SK-N-MC (cell line): ENCODE measurements around the gene PLOD1.

Experiments used
- EZH2 ChIP-seq: fragments of 200-600 bp; sonication (generic); IDR thresholded peaks from one replicate; pipeline ENCODE4 v1.6.1; 2017; ENCODE audit warnings: antibody characterized with exemption
- FOXP2 ChIP-seq: optimal IDR thresholded peaks from 2 replicates; pipeline ENCODE3; 2011; ENCODE audit warnings: mild to moderate bottlenecking, moderate library complexity; ENCODE audit not compliant: insufficient read depth; ENCODE audit errors: extremely low read length, control extremely low read depth
- POLR2AphosphoS5 ChIP-seq: IDR thresholded peaks from 2 replicates; pipeline ENCODE4 v1.6.1; 2012; ENCODE audit warnings: mild to moderate bottlenecking, low read depth, low read length, borderline replicate concordance

DNA sequence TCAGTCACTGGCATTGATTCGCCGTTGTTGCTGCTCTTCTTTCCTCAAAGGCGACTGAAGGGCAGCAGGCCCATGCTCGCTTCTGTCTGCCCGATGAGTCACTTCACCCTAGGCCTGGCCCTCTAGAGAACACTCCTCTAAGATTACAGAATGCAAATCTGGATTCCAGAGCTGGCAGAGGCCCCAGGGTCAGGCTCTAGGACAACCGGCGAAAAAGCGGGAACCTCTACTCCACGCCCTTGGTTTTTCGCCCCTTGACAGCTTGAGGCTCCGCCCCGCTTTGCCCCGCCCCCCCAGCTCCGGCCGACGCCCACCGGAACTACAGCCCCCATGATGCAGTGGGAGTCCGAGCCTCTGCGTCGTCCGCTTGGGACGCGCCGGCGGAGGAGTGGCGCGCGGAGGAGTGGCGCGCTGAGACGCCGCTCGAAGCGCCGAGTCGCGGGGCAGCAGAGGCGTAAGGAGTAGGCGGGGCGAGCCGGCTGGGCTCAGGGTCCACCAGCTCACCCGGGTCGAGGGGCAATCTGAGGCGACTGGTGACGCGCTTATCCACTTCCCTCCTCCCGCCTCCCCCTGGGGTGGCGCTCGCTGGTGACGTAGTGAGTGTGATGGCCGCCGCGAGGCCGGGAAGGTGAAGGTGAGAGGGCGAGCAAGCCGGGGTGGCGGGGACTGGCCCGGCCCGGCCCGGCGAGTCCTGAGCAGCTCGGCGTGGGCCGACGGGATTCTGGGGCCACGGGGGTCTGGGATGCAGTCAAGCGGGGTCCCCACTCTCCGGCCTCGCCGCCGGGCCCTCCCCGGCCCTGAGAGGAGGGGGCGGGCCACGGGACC is 45.5 kb downstream of the PLOD1 start, which contains the start of gene MFN2:
- TF ChIP-seq POLR2AphosphoS5, result peak; percentile 77; the same call in 1 of the 2 replicates
- TF ChIP-seq EZH2, result no peak
- no peak for TF ChIP-seq FOXP2
